K562 (cell line): ENCODE data around the gene UGT1A3. TPM values are rescaled to one million over a fixed set of nuclear protein-coding genes. Genes with fewer than 3 reads are reported as not detected.

Experiments used
- ASH1L ChIP-seq: fragments of 450-650 bp; IDR thresholded peaks from 2 replicates; pipeline ENCODE4 v1.6.1; 2018; ENCODE audit warnings: borderline replicate concordance, mild to moderate bottlenecking, low read depth; ENCODE audit not compliant: partially characterized antibody
- CAMTA2 ChIP-seq: fragments of 250-450 bp; sonication (Bioruptor Pico); conservative IDR thresholded peaks from 2 replicates; pipeline ENCODE4 v1.5.1; 2022
- CREB1 ChIP-seq, 2 experiments: sonication (generic) in 1 of 2; formaldehyde crosslinking in 1 of 2; IDR thresholded peaks; 2 replicates each; pipeline versions ENCODE4 v1.6.1 to v1.8.0; 2012 to 2022; ENCODE audit warnings: inconsistent platforms in 1 of 2, mild to moderate bottlenecking in 1 of 2, missing genetic modification reagents in 1 of 2, moderate library complexity in 1 of 2
- CTBP1 ChIP-seq: fragments of 450-650 bp; IDR thresholded peaks from 2 replicates; pipeline ENCODE4 v1.6.1; 2016; ENCODE audit warnings: borderline replicate concordance
- ELF2 ChIP-seq: fragments of 250-450 bp; sonication (Bioruptor Pico); IDR thresholded peaks from 2 replicates; pipeline ENCODE4 v1.5.0; 2021; ENCODE audit warnings: mild to moderate bottlenecking
- ELF4 ChIP-seq: fragments of 450-650 bp; formaldehyde crosslinking; IDR thresholded peaks from 2 replicates; pipeline ENCODE4 v1.4.0; 2022; ENCODE audit warnings: missing genetic modification characterization
- ERF ChIP-seq: fragments of 450-650 bp; formaldehyde crosslinking; IDR thresholded peaks from 2 replicates; pipeline ENCODE4 v1.4.0; 2020; ENCODE audit warnings: mild to moderate bottlenecking, mixed read lengths
- GTF2A2 ChIP-seq: IDR thresholded peaks from 2 replicates; pipeline ENCODE4 v1.6.1; 2016; ENCODE audit warnings: mild to moderate bottlenecking, missing genetic modification characterization, missing compliant biosample characterization
- HNRNPH1 ChIP-seq: fragments of 200-400 bp; formaldehyde crosslinking; optimal IDR thresholded peaks from 2 replicates; pipeline ENCODE3; 2017; ENCODE audit warnings: low read depth, mild to moderate bottlenecking, low read length, moderate library complexity
- KDM5B ChIP-seq: fragments of 200-600 bp; sonication (generic); IDR thresholded peaks from 2 replicates; pipeline ENCODE4 v1.6.1; 2012; ENCODE audit warnings: low read depth, mild to moderate bottlenecking, moderate library complexity, low read length, control low read depth, inconsistent platforms; ENCODE audit not compliant: insufficient replicate concordance
- MAZ ChIP-seq, 2 experiments: fragments of 450-650 bp in 1 of 2; sonication (generic) in 1 of 2; formaldehyde crosslinking; IDR thresholded peaks in 1 of 2; conservative IDR thresholded peaks in 1 of 2; 2 replicates each; pipeline versions ENCODE4 v1.4.0 to v1.5.0; 2020; ENCODE audit warnings: mild to moderate bottlenecking in 1 of 2, missing genetic modification reagents in 1 of 2
- MED1 ChIP-seq: sonication (generic); formaldehyde crosslinking; IDR thresholded peaks from 2 replicates; pipeline ENCODE4 v1.8.1; 2023; ENCODE audit warnings: missing genetic modification reagents, borderline replicate concordance
- MYNN ChIP-seq, 2 experiments: sonication (generic); formaldehyde crosslinking in 1 of 2; IDR thresholded peaks; 2 replicates each; pipeline versions ENCODE4 v1.5.0 to v1.6.1; 2016 to 2020; ENCODE audit warnings: antibody characterized with exemption in 1 of 2, missing genetic modification reagents in 1 of 2
- NCOA2 ChIP-seq, 2 experiments: fragments of 450-650 bp; IDR thresholded peaks; 2 replicates each; pipeline ENCODE4 v1.6.1; 2018; ENCODE audit warnings: mild to moderate bottlenecking in 2 of 2, moderate library complexity in 1 of 2; ENCODE audit not compliant: partially characterized antibody in 2 of 2
- POLR2AphosphoS2 ChIP-seq: IDR thresholded peaks from 2 replicates; pipeline ENCODE4 v1.6.1; 2012; ENCODE audit warnings: low read length, improper control_type of control experiment
- RBFOX2 ChIP-seq: fragments of 200-400 bp; formaldehyde crosslinking; IDR thresholded peaks from 2 replicates; pipeline ENCODE4 v1.6.1; 2017; ENCODE audit warnings: low read depth, mild to moderate bottlenecking, low read length, moderate library complexity
- RBM15 ChIP-seq: fragments of 200-400 bp; formaldehyde crosslinking; IDR thresholded peaks from 2 replicates; pipeline ENCODE4 v1.6.1; 2018; ENCODE audit warnings: mild to moderate bottlenecking, low read length, moderate library complexity; ENCODE audit not compliant: insufficient read depth
- SMARCC2 ChIP-seq: fragments of 450-650 bp; IDR thresholded peaks from 2 replicates; pipeline ENCODE4 v1.6.1; 2017; ENCODE audit warnings: antibody characterized with exemption, moderate library complexity, mild to moderate bottlenecking, low read depth
- SP1 ChIP-seq: sonication (generic); formaldehyde crosslinking; IDR thresholded peaks from 2 replicates; pipeline ENCODE4 v1.8.1; 2022; ENCODE audit warnings: mild to moderate bottlenecking, missing genetic modification reagents
- SRSF3 ChIP-seq: fragments of 200-400 bp; formaldehyde crosslinking; IDR thresholded peaks from 2 replicates; pipeline ENCODE4 v1.6.1; 2016; ENCODE audit warnings: mild to moderate bottlenecking, low read length, moderate library complexity; ENCODE audit not compliant: insufficient read depth
- XRCC3 ChIP-seq: fragments of 450-650 bp; IDR thresholded peaks from 2 replicates; pipeline ENCODE4 v1.6.1; 2017; ENCODE audit warnings: mild to moderate bottlenecking, moderate library complexity
- XRCC5 ChIP-seq: fragments of 200-400 bp; formaldehyde crosslinking; IDR thresholded peaks from 2 replicates; pipeline ENCODE4 v1.6.1; 2017; ENCODE audit warnings: low read depth, mild to moderate bottlenecking, low read length
- ZFP36 ChIP-seq: fragments of 150-350 bp; IDR thresholded peaks from 2 replicates; pipeline ENCODE4 v1.6.1; 2018; ENCODE audit warnings: low read length, low read depth; ENCODE audit not compliant: partially characterized antibody
- ZFPM2 ChIP-seq: fragments of 250-450 bp; sonication (Bioruptor Pico); IDR thresholded peaks from 2 replicates; pipeline ENCODE4 v1.5.1; 2022; ENCODE audit warnings: mild to moderate bottlenecking
- ZNF232 ChIP-seq: sonication (generic); formaldehyde crosslinking; IDR thresholded peaks from 2 replicates; pipeline ENCODE4 v1.8.0; 2022; ENCODE audit warnings: mild to moderate bottlenecking, missing genetic modification reagents
- polyA plus RNA-seq, 8 experiments: library from polyadenylated mRNA; depleted of rRNA in 4 of 8; stranded (reverse) in 5 of 8; unstranded in 3 of 8; fragments of >200 nt; fragmentation: Nextera tagmentation in 2 of 8; fragmentation: Illumina TruSeq in 1 of 8; extraction: Ambion mirVana in 2 of 8; extraction: Trizol in 1 of 8; gene quantifications; 2 replicates each; pipeline versions ENCODE4 v1.2.1 to v1.2.3, GENCODE V29; 2011 to 2014; ENCODE audit warnings: inconsistent platforms in 1 of 8, missing spikeins in 1 of 8
- total RNA-seq, 7 experiments: library from RNA; depleted of rRNA in 6 of 7; stranded (reverse); fragments of >200 nt in 6 of 7; fragmentation: Illumina TruSeq in 2 of 7; extraction: Trizol in 2 of 7; gene quantifications; 2 replicates each; pipeline versions ENCODE4 v1.2.1 to v1.2.3, GENCODE V29; 2011 to 2021; ENCODE audit warnings: low replicate concordance in 1 of 7
- TF ChIP-seq, protein P1 (sequence below), 2 experiments: fragments of 150-350 bp in 1 of 2; IDR thresholded peaks; 2 replicates each; pipeline ENCODE4 v1.6.1; 2012 to 2016; ENCODE audit warnings: low read depth in 2 of 2, low read length in 2 of 2, mild to moderate bottlenecking in 1 of 2, moderate library complexity in 1 of 2
- TF ChIP-seq, protein P2 (sequence below): fragments of 250-450 bp; sonication (Bioruptor Pico); IDR thresholded peaks from 2 replicates; pipeline ENCODE4 v1.8.0; 2022; ENCODE audit warnings: moderate library complexity, mild to moderate bottlenecking, inconsistent platforms

The UGT1A3 gene
- total and polyA plus RNA-seq, 9 of the 15 experiments (the other 6 are each of a cell fraction or from before 2014, with no cell fraction given), result not detected

DNA sequence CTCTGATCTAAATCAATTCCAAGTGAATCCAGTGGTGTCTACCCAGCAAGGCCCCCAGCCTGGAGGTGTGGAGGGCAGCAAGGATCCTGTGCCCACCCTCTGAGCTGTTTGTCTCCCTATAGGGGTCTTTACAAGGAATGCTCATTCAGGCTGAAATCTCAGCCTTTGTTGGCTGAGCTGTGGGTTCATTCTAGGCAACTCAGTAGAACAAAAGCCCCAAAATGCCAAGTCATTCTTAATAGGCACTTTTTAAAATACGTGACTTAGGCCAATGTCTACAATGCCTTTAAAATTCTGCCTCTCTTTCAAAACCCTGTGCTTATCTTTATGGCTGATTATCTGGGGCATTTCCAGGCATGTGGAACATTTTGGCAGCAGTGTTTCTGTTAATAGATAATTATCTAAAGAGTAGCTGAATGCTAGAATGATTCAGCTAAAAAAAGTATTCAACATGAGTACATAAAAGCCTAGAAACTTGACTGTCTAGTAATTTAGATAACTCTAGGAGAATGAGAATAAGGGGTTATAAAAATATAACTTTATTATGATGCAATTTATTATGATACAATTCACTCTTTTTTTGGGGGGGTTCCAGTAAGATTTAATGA is 28.7 kb upstream of the UGT1A3 start (continued):
- TF ChIP-seq ASH1L (no peak), HNRNPH1 (no peak), ELF2 (CRISPR knock-in tag) (no peak), MYNN (IDR thresholded peaks at IDR 0.05) (no peak), MYNN (CRISPR knock-in tag; IDR thresholded peaks at IDR 0.05) (no peak), XRCC5 (no peak), SRSF3 (no peak), RBFOX2 (no peak), RBM15 (no peak), SP1 (CRISPR knock-in tag) (no peak), ELF4 (no peak), XRCC3 (no peak), ZFP36 (no peak), CAMTA2 (CRISPR knock-in tag) (no peak), CTBP1 (0 out of 2 replicates have a peak, but pooled peaks have one; percentile 21), NCOA2 (IDR thresholded peaks at IDR 0.05; ENCODE audit: partially characterized antibody in 2 of 2) (no peak), POLR2AphosphoS2 (no peak), ZFPM2 (CRISPR knock-in tag) (0 out of 2 replicates have a peak, but pooled peaks have one; percentile 80), CREB1 (IDR thresholded peaks at IDR 0.05) (no peak), CREB1 (CRISPR knock-in tag; IDR thresholded peaks at IDR 0.05) (no peak), GTF2A2 (tag) (no peak), MAZ (CRISPR knock-in tag; conservative IDR thresholded peaks at IDR 0.05 in 1 of 2, IDR thresholded peaks at IDR 0.05 in 1 of 2) (no peak), KDM5B (no peak), SMARCC2 (peak; percentile 75), MED1 (no peak), ZNF232 (CRISPR knock-in tag) (no peak), ERF (CRISPR knock-in tag) (no peak)
- TF ChIP-seq, protein P1, sequence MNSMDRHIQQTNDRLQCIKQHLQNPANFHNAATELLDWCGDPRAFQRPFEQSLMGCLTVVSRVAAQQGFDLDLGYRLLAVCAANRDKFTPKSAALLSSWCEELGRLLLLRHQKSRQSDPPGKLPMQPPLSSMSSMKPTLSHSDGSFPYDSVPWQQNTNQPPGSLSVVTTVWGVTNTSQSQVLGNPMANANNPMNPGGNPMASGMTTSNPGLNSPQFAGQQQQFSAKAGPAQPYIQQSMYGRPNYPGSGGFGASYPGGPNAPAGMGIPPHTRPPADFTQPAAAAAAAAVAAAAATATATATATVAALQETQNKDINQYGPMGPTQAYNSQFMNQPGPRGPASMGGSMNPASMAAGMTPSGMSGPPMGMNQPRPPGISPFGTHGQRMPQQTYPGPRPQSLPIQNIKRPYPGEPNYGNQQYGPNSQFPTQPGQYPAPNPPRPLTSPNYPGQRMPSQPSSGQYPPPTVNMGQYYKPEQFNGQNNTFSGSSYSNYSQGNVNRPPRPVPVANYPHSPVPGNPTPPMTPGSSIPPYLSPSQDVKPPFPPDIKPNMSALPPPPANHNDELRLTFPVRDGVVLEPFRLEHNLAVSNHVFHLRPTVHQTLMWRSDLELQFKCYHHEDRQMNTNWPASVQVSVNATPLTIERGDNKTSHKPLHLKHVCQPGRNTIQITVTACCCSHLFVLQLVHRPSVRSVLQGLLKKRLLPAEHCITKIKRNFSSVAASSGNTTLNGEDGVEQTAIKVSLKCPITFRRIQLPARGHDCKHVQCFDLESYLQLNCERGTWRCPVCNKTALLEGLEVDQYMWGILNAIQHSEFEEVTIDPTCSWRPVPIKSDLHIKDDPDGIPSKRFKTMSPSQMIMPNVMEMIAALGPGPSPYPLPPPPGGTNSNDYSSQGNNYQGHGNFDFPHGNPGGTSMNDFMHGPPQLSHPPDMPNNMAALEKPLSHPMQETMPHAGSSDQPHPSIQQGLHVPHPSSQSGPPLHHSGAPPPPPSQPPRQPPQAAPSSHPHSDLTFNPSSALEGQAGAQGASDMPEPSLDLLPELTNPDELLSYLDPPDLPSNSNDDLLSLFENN (IDR thresholded peaks at IDR 0.05; ENCODE audit: low read depth in 2 of 2, low read length in 2 of 2), result no peak
- TF ChIP-seq, protein P2, sequence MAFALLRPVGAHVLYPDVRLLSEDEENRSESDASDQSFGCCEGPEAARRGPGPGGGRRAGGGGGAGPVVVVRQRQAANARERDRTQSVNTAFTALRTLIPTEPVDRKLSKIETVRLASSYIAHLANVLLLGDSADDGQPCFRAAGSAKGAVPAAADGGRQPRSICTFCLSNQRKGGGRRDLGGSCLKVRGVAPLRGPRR (CRISPR knock-in tag), result no peak
